ENCODE data around the gene GPR161. TPM values are rescaled to one million over a fixed set of nuclear protein-coding genes. Genes with fewer than 3 reads are reported as not detected.

Gene GPR161
- total RNA-seq, 1 experiment from 2014 or later, result 8.4 TPM

- BruUV-seq (replicated peaks), result no TSS peak
- H3K4me1 Mint-ChIP-seq (ENCODE audit: low read depth, unreplicated experiment), result no peaks in the 10 kb centered on the region
- H3K27ac Mint-ChIP-seq (ENCODE audit: unreplicated experiment), result no peak overlapping the region
- peaks cover 2% of the 10 kb centered on the region for H3K9me3 Mint-ChIP-seq (ENCODE audit: low read depth, unreplicated experiment)
- no peaks in the 10 kb centered on the region for H3K36me3 Mint-ChIP-seq (ENCODE audit: insufficient read depth, unreplicated experiment)
- no peak for DNase-seq
- CTCF ChIA-PET, result interaction anchor here (0.6 kb wide), 1 partner anchor 979 kb away, joined by 3 read pairs; no protein-coding TSS in a partner anchor
- no peak for TF ChIP-seq CTCF (IDR thresholded peaks at IDR 0.05; ENCODE audit: unreplicated experiment)
- no peak overlapping the region for H3K4me3 Mint-ChIP-seq (ENCODE audit: low read depth, unreplicated experiment)
- intact Hi-C loops (cut with micrococcal nuclease; ENCODE audit: unreplicated experiment), result no loop called here
- no peaks in the 10 kb centered on the region for H3K27me3 Mint-ChIP-seq (ENCODE audit: unreplicated experiment)
Measured at GRCh38 chr1:168170564-168171508, 34.1 kb upstream of the GPR161 start.

- Mint-ChIP-seq H3K36me3 (ENCODE audit: insufficient read depth, unreplicated experiment) (no peaks in the 10 kb centered on the region), H3K27ac (ENCODE audit: unreplicated experiment) (no peak overlapping the region), H3K9me3 (ENCODE audit: low read depth, unreplicated experiment) (peaks cover 2% of the 10 kb centered on the region), H3K27me3 (ENCODE audit: unreplicated experiment) (no peaks in the 10 kb centered on the region), H3K4me1 (ENCODE audit: low read depth, unreplicated experiment) (no peaks in the 10 kb centered on the region), H3K4me3 (ENCODE audit: low read depth, unreplicated experiment) (no peak overlapping the region)
- CTCF ChIA-PET, result no interaction called here
- no peak for TF ChIP-seq CTCF (IDR thresholded peaks at IDR 0.05; ENCODE audit: unreplicated experiment)
- BruUV-seq (replicated peaks), result no TSS peak
- no peak for DNase-seq
- intact Hi-C loops (cut with micrococcal nuclease; ENCODE audit: unreplicated experiment), result no loop called here
Measured at GRCh38 chr1:168167806-168168205, 31.1 kb upstream of the GPR161 start.

GRCh38 chr1:168164771-168165170 lies 28.0 kb upstream of the GPR161 start:
- no peaks in the 10 kb centered on the region for H3K36me3 Mint-ChIP-seq (ENCODE audit: insufficient read depth, unreplicated experiment)
- no peak overlapping the region for H3K27ac Mint-ChIP-seq (ENCODE audit: unreplicated experiment)
- H3K9me3 Mint-ChIP-seq (ENCODE audit: low read depth, unreplicated experiment), result peaks cover 10% of the 10 kb centered on the region
- no peak overlapping the region for H3K4me3 Mint-ChIP-seq (ENCODE audit: low read depth, unreplicated experiment)
- H3K4me1 Mint-ChIP-seq (ENCODE audit: low read depth, unreplicated experiment), result no peaks in the 10 kb centered on the region
- no TSS peak for BruUV-seq (replicated peaks)
- no peak for DNase-seq
- intact Hi-C loops (cut with micrococcal nuclease; ENCODE audit: unreplicated experiment), result no loop called here
- H3K27me3 Mint-ChIP-seq (ENCODE audit: unreplicated experiment), result no peaks in the 10 kb centered on the region
- TF ChIP-seq CTCF (IDR thresholded peaks at IDR 0.05; ENCODE audit: unreplicated experiment), result no peak
- CTCF ChIA-PET, result interaction anchor here (0.6 kb wide), 1 partner anchor 164 kb away, joined by 3 read pairs; no protein-coding TSS in a partner anchor

- no peaks in the 10 kb centered on the region for H3K36me3 Mint-ChIP-seq (ENCODE audit: insufficient read depth, unreplicated experiment)
- no peak overlapping the region for H3K4me3 Mint-ChIP-seq (ENCODE audit: low read depth, unreplicated experiment)
- H3K27me3 Mint-ChIP-seq (ENCODE audit: unreplicated experiment), result no peaks in the 10 kb centered on the region
- peaks cover 14% of the 10 kb centered on the region for H3K9me3 Mint-ChIP-seq (ENCODE audit: low read depth, unreplicated experiment)
- H3K27ac Mint-ChIP-seq (ENCODE audit: unreplicated experiment), result no peak overlapping the region
- no peak for DNase-seq
- no TSS peak for BruUV-seq (replicated peaks)
- TF ChIP-seq CTCF (IDR thresholded peaks at IDR 0.05; ENCODE audit: unreplicated experiment), result no peak
- CTCF ChIA-PET, result no interaction called here
- H3K4me1 Mint-ChIP-seq (ENCODE audit: low read depth, unreplicated experiment), result no peaks in the 10 kb centered on the region
- intact Hi-C loops (cut with micrococcal nuclease; ENCODE audit: unreplicated experiment), result no loop called here
Measured at GRCh38 chr1:168163670-168164069, 26.9 kb upstream of the GPR161 start.
